Measurements from ENCODE around the gene CNTN4. TPM values are rescaled to one million over a fixed set of nuclear protein-coding genes. Genes with fewer than 3 reads are reported as not detected.

The CNTN4 gene
- total RNA-seq, 1 donor from 2014 or later, result 23.0 TPM

DNA sequence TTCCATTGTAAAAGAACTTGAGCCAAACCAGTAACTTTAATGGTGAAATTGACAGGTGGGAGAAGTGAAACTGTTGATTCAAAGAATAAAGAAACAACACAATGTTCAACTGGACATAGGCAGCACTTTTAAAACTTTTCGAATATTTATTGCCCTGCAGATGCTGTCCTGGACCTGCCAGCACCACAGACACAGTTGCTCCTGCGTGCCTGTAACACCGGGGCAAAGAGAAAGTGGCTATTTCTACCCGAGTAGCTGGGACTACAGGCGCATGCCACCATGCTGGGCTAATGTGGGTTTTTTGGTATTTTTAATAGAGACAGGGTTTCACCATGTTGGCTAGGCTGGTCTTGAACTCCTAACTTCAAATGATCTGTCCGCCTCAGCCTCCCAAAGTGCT is 1004.1 kb downstream of the CNTN4 start:
- DNase-seq, result no peak
- TF ChIP-seq CTCF (IDR thresholded peaks at IDR 0.05; ENCODE audit: partially characterized antibody, unreplicated experiment), result no peak
- Mint-ChIP-seq H3K27ac (ENCODE audit: unreplicated experiment) (no peak overlapping the region), H3K36me3 (ENCODE audit: unreplicated experiment) (no peaks in the 10 kb centered on the region), H3K27me3 (ENCODE audit: unreplicated experiment) (no peaks in the 10 kb centered on the region), H3K4me1 (ENCODE audit: low read depth, unreplicated experiment) (no peaks in the 10 kb centered on the region), H3K9me3 (ENCODE audit: unreplicated experiment) (no peaks in the 10 kb centered on the region), H3K4me3 (ENCODE audit: unreplicated experiment) (no peak overlapping the region)

DNA sequence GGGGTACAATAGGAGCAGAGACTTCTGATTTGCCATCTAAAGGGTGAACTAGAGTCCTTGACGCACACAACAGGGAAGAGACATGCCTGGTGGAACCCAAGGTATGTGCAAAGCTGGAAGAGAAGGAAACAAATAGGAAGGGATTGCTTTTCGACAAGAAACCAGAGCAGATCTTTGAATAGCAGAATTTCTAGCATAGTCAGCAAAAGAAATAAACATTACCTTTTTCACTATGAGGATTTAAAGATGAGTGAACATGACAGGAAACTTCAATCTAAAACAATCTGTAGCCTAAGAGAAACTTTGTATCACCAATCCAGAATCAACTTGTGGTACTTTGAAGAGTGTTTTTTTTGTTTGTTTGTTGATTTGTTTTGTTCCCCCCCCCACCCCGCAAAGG is 1006.6 kb downstream of the CNTN4 start:
- no peak for TF ChIP-seq CTCF (IDR thresholded peaks at IDR 0.05; ENCODE audit: partially characterized antibody, unreplicated experiment)
- H3K9me3 Mint-ChIP-seq (ENCODE audit: unreplicated experiment), result no peaks in the 10 kb centered on the region
- no peak for DNase-seq
- no peaks in the 10 kb centered on the region for H3K36me3 Mint-ChIP-seq (ENCODE audit: unreplicated experiment)
- H3K4me3 Mint-ChIP-seq (ENCODE audit: unreplicated experiment), result no peak overlapping the region
- no peaks in the 10 kb centered on the region for H3K27me3 Mint-ChIP-seq (ENCODE audit: unreplicated experiment)
- no peak overlapping the region for H3K27ac Mint-ChIP-seq (ENCODE audit: unreplicated experiment)
- H3K4me1 Mint-ChIP-seq (ENCODE audit: low read depth, unreplicated experiment), result no peaks in the 10 kb centered on the region

- no peak overlapping the region for H3K4me3 Mint-ChIP-seq (ENCODE audit: unreplicated experiment)
- no peaks in the 10 kb centered on the region for H3K4me1 Mint-ChIP-seq (ENCODE audit: low read depth, unreplicated experiment)
- no peaks in the 10 kb centered on the region for H3K36me3 Mint-ChIP-seq (ENCODE audit: unreplicated experiment)
- no peak overlapping the region for H3K27ac Mint-ChIP-seq (ENCODE audit: unreplicated experiment)
- H3K9me3 Mint-ChIP-seq (ENCODE audit: unreplicated experiment), result no peaks in the 10 kb centered on the region
- no peak for DNase-seq
- H3K27me3 Mint-ChIP-seq (ENCODE audit: unreplicated experiment), result no peaks in the 10 kb centered on the region
- TF ChIP-seq CTCF (IDR thresholded peaks at IDR 0.05; ENCODE audit: partially characterized antibody, unreplicated experiment), result no peak
These were observed 1007.1 kb downstream of the CNTN4 start for GRCh38 chr3:3105815-3106214.

GRCh38 chr3:3107181-3107580 is 1008.5 kb downstream of the CNTN4 start:
- H3K4me3 Mint-ChIP-seq (ENCODE audit: unreplicated experiment), result no peak overlapping the region
- no peak for DNase-seq
- no peaks in the 10 kb centered on the region for H3K27me3 Mint-ChIP-seq (ENCODE audit: unreplicated experiment)
- no peaks in the 10 kb centered on the region for H3K4me1 Mint-ChIP-seq (ENCODE audit: low read depth, unreplicated experiment)
- no peaks in the 10 kb centered on the region for H3K36me3 Mint-ChIP-seq (ENCODE audit: unreplicated experiment)
- no peaks in the 10 kb centered on the region for H3K9me3 Mint-ChIP-seq (ENCODE audit: unreplicated experiment)
- no peak for TF ChIP-seq CTCF (IDR thresholded peaks at IDR 0.05; ENCODE audit: partially characterized antibody, unreplicated experiment)
- no peak overlapping the region for H3K27ac Mint-ChIP-seq (ENCODE audit: unreplicated experiment)
